Right kidney (tissue), 9 donors: ENCODE measurements around the gene PTGR2.
"Not testable (repeated sequence)": the region's sequence is repeated elsewhere in the genome, so short reads cannot be mapped to it uniquely, and the experiment has no call there.

Experiments
- DNase-seq: peaks from one replicate; pipeline ENCODE4 v3.0.0-alpha.2; 2016
- long read RNA-seq, 8 donors: transcript quantifications; one replicate each; lab custom pipeline, GENCODE V29; 2026

The PTGR2 gene
- long read RNA-seq, donor 1, partial matches to known transcripts, result 0 of 3 reads
- long read RNA-seq, donor 1, other reads (novel, unspliced or antisense), result 0 of 3 reads
- long read RNA-seq, donor 2, partial matches to known transcripts, result 0 of 2 reads
- long read RNA-seq, donor 2, other reads (novel, unspliced or antisense), result 0 of 2 reads
- long read RNA-seq, donor 3, partial matches to known transcripts, result 0 of 1 reads
- long read RNA-seq, donor 3, other reads (novel, unspliced or antisense), result 0 of 1 reads
- long read RNA-seq, donor 4, partial matches to known transcripts, result 0 of 3 reads
- long read RNA-seq, donor 4, other reads (novel, unspliced or antisense), result 0 of 3 reads
- long read RNA-seq, donor 5, partial matches to known transcripts, result 0 of 6 reads
- long read RNA-seq, donor 5, other reads (novel, unspliced or antisense), result 0 of 6 reads
- long read RNA-seq, donor 6, partial matches to known transcripts, result 0 of 4 reads
- long read RNA-seq, donor 6, other reads (novel, unspliced or antisense), result 0 of 4 reads
- long read RNA-seq, donor 7, result 0 reads
- long read RNA-seq, donor 8, partial matches to known transcripts, result 0 of 8 reads
- long read RNA-seq, donor 8, other reads (novel, unspliced or antisense), result 0 of 8 reads

DNA sequence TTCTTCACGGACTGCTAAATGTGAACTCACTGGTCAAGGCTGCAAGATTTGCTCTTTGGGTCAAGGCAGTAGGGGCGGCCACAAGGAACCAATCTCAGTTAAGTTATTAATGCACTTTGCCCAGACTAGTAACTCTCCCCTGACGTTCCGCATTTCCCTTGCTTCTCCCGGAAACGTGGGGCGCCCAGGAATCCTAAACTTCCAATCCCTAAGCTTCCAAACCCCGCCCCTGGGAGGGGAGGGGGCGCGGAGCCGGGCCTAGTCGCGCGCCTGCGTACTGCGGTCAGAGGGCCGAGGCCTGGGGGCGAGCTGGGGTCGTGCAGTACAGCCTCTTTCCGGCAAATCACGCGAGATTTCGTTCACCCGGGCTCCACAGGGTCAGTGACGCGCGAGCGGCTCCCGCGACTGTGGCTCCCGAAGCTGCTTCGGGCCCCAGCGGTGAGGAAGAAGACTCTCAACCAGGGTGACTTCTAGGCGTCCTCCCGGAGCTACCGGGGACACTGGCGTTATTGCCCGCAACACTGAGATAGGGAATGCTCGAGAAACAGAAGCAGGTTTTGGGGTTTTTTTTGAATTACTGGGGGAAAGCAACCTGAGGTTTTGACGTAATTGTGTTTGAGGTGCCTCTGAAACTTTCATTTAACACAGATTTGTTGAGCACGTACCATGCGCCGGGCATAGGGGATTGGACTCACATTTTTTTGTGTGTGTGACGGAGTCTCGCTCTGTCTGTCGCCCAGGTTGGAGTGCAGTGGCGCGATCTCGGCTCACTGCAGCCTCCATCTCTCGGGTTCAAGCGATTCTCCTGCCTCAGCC is at the start of gene PTGR2:
PTGR2 (plus strand) TSS at position 265 of the 816 bp plus-strand sequence. CDS start 7,032 bp downstream, outside the sequence.
- peak; percentile 94 for DNase-seq

DNA sequence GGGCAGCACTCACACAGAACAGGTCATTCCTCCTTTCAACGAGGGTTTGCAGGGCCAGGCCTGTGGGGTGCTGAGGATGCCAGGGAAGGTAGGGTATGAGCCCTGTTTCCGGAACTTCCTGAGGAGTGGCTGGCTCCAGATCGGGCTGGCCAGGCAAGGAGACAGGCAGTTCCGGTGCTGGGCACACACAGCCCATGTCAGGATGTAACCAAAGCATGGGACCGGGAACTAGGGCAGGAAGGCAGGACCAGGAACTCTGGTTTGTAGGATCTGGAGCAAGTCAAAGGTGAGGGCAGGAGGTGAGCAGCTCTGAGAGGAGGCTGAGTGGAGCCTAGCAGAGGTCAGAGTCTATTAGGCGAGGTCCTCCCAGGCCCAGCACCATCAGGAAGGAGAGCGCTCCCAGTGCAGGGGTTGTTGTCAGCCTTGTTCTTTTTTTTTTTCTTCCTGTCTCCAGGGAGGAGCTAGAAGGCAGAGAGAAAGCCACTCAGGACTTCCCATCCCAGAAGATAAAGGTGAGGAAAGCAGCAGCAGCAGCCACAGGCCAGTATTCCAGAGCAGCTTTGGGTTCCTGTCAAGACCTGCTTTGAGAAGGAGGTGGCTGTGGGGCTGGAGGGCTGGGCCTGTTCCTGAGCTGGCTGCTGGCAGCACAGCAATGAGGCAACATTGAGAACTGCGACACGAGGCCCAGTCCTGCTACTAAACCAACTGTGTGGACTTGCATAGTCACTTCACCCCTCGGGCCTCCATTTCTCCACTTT is 49.0 kb upstream of the PTGR2 start:
- DNase-seq, result no peak

DNA sequence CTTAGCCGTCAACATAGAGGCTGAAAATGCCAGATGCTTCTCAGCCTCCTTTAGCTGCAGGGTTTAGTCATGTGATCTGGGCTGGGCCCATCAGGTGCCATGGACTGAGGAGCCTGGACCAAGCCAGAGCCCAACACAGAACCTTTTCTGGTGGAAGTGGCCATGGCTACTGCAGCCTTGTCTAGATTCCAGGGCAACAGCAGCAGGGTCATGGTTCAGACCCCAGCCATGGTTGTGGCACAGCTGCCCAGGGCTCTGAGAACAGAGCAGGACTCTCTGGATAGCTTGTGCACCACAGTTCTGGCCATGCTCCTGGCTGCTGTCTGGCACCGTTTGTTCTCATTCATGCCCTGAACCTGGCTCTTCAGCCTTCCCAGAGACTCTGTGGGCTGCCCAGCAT is 47.0 kb upstream of the PTGR2 start:
- no peak for DNase-seq

DNA sequence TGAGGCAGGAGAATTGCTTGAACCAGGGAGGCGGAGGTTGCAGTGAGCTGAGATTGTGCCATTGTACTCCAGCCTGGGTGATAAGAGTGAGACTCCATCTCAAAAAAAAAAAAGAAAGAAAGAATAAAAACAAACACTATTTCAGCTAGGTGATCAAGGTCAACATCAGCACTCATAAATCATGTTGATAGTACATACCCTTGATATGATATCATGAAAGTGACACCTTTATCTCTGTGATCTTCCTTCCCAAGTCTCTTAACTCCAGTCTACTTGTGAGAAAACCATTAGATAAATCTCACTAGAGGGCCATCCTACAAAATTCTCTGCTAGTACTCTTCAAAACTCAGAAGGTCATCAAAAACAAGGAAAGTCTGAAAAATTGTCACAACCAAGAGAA is 44.2 kb upstream of the PTGR2 start:
- no peak for DNase-seq

DNA sequence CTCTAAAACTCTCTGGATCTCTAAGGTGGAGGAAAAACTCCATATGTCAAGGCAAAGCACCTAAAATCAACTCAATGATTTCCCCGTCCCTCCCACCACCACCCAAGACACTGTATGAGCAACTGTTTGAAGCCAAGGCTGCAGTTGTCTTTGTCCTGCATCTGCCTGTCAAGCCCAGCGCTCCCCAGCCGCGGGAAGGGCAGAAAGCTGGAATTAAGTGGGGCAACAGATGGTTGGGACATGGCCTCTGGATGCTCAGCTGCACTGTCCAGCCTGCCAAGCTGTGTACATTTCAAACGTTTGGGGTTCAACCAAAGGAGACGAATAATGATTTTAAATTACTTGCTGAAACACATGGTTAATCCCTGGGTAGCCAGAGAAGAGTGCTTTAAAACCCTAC is 42.2 kb upstream of the PTGR2 start:
- DNase-seq, result no peak

DNA sequence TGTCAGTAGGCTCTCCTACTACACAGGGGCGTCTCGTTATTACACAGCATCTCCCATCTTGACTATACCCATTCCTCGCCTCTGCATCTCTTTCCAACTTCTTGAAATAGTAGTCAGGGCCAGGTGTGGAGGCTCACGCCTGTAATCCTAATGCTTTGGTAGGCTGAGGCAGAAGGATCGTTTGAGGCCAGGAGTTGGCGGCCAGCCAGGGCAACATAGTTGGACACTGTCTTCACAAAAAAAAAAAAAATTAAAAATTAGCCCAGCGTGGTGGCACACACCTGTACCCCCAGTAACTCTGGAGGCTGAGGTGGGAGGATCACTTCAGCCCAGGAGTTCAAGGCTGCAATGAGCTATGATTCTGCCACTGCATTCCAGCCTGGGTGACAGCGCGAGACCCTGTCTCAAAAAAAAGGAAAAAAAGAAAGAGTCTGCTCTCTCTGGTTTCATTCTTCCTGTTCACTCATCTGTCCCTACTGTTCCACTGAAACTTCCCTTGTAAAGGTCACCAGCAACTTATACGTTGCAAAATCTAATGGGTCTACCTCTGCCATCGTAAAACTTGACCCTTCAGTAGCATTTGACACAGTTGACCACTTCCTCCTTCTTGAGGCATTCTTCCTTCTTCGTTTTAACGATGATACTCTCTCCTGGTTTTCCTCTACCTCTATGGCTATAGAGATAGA is 41.0 kb upstream of the PTGR2 start:
- no peak for DNase-seq

DNA sequence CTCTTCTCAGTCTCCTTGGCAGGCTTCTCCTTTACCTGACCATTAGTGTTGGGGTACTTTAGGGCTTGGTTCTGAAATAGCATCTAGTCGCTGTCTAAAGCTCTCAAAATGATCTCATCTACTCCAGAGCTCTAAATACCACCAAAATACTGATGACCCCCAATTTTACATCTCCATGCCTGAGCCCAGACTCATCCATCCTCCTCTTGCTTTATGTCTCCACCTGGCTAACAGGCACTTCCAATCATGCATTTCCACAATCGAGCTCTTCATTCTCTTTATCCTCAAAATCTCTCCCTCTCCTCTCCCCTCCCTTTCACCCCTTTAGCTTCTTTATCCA is 40.5 kb upstream of the PTGR2 start:
- no peak for DNase-seq

DNA sequence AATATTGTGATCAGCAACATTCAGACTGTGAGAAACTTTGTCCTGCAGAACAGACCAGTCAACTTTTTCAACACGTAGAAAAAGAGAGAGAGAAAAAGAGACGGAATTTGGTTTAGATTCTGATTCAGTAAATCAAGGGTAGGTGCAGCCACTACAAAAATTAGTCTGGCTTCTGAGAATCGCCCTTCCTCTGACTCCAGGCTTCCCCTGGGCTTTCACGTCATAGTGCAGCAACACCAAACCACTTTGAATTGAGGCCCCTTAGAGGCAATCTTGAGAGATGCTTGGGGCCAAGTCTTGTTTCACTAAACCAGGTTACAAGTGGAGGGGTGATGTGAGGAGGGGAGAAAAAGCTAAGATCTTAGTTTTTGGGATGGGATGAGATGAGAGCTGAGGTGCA is 37.5 kb upstream of the PTGR2 start:
- no peak for DNase-seq

DNA sequence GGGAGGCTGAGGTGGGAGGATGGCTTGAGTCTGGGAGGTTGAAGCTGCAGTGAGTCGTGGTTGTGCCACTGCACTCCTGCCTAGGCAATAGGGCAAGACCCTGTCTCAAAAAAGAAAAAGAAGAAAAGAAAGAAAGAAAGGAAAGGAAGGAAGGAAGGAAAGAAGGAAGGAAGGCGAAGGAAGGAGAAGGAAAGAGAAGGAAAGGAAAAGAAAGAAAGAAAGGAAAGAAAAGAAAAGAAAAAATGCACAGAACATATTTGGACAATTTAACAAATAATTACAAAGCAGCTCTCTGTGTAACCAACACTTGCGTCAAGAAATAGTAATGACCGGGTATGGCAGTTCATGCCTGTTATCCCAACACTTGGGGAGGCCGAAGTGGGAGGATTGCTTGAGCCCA is 35.8 kb upstream of the PTGR2 start:
- DNase-seq, result no peak

DNA sequence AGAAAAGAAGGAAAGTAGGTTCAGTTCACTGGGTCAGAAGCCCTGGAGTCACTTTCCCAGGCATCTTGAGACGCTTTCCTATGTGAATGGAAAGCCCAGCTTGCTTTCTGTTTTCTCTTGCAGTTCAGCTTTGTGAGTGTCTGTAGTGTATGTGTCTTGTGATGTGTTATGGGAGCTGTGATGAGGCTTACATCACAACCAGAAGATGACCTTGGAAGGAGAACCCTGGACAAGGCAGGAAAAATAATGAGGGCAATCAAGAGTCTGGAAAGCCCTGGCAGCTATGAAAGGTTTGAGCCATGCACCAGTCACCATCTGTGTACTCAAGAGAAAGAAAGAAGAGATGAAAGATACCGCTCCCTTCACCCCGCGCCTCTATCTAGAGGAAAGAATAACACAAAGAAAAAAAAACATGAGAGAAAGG is 35.2 kb upstream of the PTGR2 start:
- DNase-seq, result no peak

DNA sequence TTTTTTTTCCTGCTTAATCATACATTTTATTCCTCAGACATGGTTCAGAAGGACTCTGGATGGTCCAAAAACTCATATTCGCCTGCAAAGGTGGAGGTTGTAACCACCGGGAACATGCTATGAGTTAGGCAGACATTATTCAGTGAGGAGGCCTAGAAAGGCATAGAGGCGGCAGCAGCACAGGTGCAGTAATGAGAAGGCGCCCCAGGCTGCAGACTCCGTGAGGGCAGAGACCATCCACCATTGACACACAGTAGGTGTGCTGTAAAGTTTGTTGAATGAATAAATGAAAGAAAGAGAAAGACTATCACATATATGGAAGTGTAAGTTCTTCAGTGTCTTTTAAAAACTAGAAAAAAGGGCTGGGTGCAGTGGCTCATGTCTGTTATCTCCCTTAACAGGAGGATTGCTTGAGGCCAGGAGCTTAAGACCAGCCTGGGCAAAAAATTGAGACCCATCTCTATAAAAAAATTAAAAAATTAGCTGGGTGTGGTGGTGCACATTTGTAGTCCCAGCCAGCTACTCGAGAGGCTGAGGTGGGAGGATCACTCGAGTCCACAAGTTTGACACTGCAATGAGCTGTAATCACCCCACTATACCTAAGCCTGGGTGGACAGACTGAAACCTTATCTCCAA is 34.5 kb upstream of the PTGR2 start:
- DNase-seq, result no peak

DNA sequence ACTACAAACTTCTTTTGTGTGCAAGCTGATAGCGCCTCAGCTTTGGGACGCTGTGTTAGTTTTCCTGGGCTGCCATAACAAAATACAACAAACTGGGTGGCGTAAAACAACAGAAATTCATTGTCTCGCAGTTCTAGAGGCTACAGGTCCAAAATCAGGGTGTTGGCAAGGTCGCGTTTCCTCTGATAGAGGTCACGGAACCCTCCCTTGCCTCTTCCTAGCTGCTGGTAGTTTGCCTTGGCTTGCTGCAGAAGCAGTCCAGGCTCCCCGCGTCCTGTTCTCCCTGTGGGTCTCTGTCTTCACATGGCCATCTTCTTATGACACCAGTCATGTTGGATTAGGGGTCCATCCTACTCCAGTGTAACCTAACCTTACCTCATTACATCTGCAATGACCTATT is 32.8 kb upstream of the PTGR2 start:
- DNase-seq, result no peak

DNA sequence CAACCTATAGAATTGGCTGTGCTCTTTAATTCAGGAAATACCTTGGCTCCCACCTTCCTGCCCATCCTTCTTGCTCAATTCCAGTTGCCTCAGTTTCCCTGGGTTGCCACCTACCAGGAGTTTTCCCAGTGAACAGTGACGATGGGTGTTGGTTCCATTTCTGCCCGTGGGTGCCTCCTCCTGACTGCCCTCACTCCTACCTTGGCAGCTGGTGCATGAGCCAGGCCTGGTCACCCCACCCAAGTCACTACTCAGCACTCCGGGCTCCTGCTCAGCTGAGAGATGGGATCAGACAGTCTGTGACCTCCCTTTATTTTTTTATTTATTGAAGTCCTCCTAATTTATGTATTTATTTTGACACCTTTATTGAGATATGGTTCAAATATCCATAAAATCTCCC is 31.0 kb upstream of the PTGR2 start:
- DNase-seq, result no peak

DNA sequence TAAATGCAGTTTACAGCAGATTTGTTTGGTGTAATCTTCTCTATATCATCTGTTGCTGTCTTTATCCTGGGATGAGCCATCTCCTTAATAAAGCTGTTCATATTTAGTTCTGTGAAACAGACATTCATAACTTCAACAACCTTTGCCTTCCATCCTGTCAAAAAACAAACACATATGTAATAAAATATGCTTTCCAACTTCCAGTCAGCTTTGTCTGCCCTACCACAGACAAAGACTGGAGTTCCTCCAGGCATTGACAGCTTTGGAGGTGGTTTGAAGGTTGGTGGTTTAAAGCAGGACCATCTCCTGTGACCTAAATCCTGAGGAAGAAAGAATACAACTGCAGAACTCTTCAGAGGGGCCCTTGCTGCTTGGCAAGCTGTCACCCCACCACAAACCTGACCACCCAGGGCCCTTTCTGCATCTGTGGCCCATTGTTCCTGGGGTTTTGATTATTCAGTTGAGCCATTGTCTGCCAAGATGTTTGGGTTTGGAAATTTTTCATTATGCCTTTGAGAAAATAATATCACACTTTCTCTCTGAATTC is 28.2 kb upstream of the PTGR2 start:
- DNase-seq, result no peak

DNA sequence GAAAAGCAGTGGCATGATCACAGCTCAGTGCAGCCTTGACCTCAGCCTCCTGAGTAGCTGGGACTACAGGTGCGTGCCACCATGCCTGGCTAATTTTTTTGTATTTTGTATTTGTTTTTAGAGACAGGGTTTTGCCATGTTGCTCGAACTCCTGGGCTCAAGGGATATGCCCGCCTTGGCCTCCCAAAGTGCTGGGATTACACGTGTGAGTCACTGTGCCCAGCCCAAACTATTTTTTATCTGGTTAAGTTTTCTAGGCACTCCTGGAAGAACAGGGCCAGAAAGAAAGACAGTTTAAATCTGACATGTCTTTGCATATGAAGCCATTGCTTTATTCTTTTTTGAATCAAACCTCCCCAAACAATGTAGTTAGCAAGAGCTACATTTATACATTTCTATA is 27.5 kb upstream of the PTGR2 start:
- no peak for DNase-seq

DNA sequence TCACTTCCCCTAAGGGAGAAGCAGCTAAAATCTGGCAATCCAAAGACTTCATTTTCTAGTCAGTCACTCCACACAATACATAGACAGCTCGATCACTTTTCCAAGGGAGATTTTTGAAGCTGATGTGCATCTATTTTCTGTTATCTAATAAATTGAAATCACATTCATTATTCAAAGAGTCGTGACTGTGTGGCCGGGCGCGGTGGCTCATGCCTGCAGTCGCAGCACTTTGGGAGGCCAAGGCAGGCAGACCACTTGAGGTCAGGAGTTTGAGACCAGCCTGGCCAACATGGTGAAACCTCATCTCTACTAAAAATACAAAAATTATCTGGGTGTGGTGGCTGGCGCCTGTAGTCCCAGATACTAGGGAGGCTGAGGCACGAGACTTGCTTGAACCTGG is 27.1 kb upstream of the PTGR2 start:
- no peak for DNase-seq

DNA sequence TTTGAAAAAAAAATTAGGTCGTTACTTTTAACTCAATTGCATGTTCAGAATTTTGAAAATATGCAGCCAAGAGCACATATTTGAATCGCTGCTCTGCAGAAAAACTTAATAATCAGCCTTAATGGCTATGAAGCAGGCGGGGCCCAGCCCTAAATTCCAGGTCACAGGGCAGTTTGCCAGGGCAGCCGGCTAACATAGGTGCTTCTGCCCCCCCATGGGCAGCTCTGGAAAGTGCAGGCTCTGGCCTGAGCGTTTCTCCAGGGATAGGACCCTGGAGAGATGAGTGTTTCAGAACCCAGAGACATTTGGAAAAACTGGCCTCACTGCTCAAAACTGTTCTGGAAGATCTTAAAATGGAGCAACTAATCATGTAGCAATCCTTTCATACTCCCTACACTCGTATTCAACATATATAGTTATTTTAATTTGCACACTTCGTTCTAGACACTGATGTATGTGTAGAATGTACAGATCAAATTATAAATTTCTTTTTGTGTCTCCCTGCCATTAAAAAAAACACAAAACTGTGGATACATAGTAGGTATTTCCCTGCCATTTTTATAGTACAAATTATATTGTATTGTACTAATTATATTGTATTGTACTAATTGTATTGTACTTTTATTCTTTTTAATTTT is 26.0 kb upstream of the PTGR2 start:
- DNase-seq, result peak; percentile 46

DNA sequence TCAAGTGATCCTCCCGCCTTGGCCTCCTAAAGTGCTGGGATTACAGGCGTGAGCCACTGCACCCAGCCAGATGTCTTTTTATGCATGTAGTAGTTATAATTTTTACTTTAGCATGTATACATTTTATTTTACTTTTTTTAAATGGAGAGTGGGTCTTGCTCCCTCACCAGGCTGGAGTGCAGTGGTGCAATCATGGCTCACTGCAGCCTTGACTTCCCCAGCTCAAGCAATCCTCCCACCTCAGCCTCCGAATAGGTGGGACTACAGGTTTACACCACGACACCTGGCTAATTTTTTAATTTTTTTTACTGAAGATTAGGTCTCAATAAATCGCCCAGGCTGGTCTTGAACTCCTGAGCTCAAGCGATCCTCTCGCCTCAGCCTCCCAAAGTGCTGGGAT is 24.4 kb upstream of the PTGR2 start:
- DNase-seq, result not testable (repeated sequence)

DNA sequence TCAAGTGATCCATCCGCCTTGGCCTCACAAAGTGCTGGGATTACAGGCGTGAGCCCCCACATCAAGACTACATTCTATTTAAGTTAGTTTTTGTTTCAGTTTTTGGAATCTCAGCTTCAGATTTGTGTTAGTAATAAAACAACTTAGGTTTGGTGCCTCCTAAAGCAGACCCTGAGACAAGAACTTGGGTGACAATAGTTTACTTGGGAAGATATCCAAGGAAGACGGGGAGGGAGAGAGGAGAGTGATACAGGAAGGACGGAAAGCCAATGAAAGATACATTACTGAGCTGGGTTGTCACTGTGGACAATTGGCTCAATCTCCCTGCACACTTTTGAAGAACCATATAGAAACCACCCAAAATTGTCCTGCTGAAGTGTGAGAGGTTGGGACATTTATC is 22.6 kb upstream of the PTGR2 start:
- DNase-seq, result no peak

DNA sequence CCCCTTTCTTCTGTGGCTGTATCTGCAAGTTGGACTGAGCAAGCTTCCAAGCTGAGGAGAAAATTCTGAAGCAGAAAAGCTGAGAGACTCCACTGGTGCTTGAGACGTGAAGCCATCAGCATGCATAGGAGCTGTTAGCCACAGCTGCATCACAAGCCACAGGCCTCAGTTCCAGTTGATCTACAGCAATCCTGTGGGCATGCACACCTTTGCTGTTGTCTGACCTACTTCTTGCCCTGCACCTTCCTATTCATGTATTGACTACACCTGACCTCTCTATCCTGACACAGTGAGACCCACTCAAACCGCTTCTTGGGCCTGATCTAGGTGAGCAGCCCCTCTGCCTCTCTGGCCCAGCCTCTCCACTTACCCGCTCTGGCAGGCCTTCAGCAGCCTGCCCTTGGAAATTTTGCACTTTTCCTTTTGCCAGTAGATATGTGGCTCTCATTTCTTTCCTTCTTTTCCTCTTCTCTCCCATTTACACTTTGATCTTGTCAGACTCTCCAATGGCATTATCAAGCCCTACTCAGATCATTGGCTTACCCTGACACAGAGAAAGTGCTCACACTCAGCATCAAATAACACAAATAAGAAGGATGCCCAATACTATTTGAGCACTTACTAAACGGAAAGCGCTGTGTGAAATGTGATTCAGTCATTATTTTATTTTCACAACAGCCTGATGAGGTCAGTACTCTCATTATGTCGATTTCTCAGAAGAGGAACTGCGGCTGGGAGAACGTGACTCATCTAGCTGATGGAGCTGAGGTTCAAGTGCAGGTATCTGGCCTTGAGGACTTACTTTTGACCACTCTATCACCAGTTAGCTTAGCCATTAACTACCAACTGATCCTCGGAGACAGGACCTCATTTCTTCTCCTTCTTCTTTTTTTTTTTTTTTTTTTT is 21.9 kb upstream of the PTGR2 start:
- no peak for DNase-seq
